DMS53 treated with DMSO at 0.1 percent for 48 hours (cell line): ENCODE data around the gene RPP30.
A peak's percentile ranks its signal among the peaks of the same experiment; 100 is the strongest.
"Not testable (repeated sequence)": the region's sequence is repeated elsewhere in the genome, so short reads cannot be mapped to it uniquely, and the experiment has no call there.

Source experiments
- DNase-seq: peaks from one replicate; lab custom pipeline; 2025; ENCODE audit not compliant: unreplicated experiment; lab: John Stamatoyannopoulos, UW

The RPP30 gene

GRCh38 chr10:90866050-90866598 is 5.7 kb upstream of the RPP30 start:
- no peak for DNase-seq

- peak; percentile 65 for DNase-seq
These were observed 452 bp upstream of the RPP30 start for GRCh38 chr10:90871279-90871765.

- DNase-seq, result no peak
These were observed 860 bp downstream of the RPP30 start for GRCh38 chr10:90872648-90873020.

- DNase-seq, result no peak
These were observed 7.3 kb downstream of the RPP30 start for GRCh38 chr10:90879062-90879461.

- peak; percentile 13 for DNase-seq
These were observed 8.4 kb downstream of the RPP30 start for GRCh38 chr10:90880059-90880719.

- DNase-seq, result no peak
These were observed 12.7 kb downstream of the RPP30 start for GRCh38 chr10:90884431-90884830.

- DNase-seq, result no peak
These were observed 13.4 kb downstream of the RPP30 start for GRCh38 chr10:90885176-90885575.

- DNase-seq, result no peak
These were observed 15.8 kb downstream of the RPP30 start for GRCh38 chr10:90887555-90887954.

- no peak for DNase-seq
These were observed 16.6 kb downstream of the RPP30 start for GRCh38 chr10:90888387-90888786.

- DNase-seq, result no peak
These were observed 17.9 kb downstream of the RPP30 start for GRCh38 chr10:90889636-90890035.

- DNase-seq, result no peak
These were observed 18.6 kb downstream of the RPP30 start for GRCh38 chr10:90890347-90890746.

- DNase-seq, result no peak
These were observed 21.4 kb downstream of the RPP30 start for GRCh38 chr10:90893190-90893589.

- not testable (repeated sequence) for DNase-seq
These were observed 25.1 kb downstream of the RPP30 start for GRCh38 chr10:90896916-90897315.

GRCh38 chr10:90905925-90906324 is 34.2 kb downstream of the RPP30 start:
- no peak for DNase-seq

- DNase-seq, result no peak
These were observed 34.8 kb downstream of the RPP30 start for GRCh38 chr10:90906596-90906995.

- peak; percentile 67 for DNase-seq
These were observed 39.6 kb downstream of the RPP30 start for GRCh38 chr10:90911133-90912051.

GRCh38 chr10:90912174-90912573 is 40.4 kb downstream of the RPP30 start:
- peak; percentile 19 for DNase-seq

- no peak for DNase-seq
These were observed 41.2 kb downstream of the RPP30 start for GRCh38 chr10:90912854-90913479.

- no peak for DNase-seq
These were observed 42.1 kb downstream of the RPP30 start for GRCh38 chr10:90913774-90914420.

GRCh38 chr10:90914992-90915765 is 43.4 kb downstream of the RPP30 start:
- no peak for DNase-seq
